OCI-LY1 (cell line): ENCODE data around the gene ZNF618.
"Not testable (repeated sequence)": the region's sequence is repeated elsewhere in the genome, so short reads cannot be mapped to it uniquely, and the experiment has no call there.

Experiments used
- H2AFZ ChIP-seq: fragments of 200-600 bp; sonication (generic), shearing (Covaris generic); 2 replicates; pipeline ENCODE4 v1.6.0; 2014; ENCODE audit warnings: antibody characterized with exemption, mild to moderate bottlenecking, low read length
- H3F3A ChIP-seq: fragments of 200-600 bp; sonication (generic), shearing (Covaris generic); 2 replicates; pipeline ENCODE4 v1.6.0; 2014; ENCODE audit warnings: mild to moderate bottlenecking, antibody characterized with exemption, low read length, moderate library complexity; ENCODE audit not compliant: insufficient read depth
- H3K27ac ChIP-seq: fragments of 200-600 bp; sonication (generic); 2 replicates; pipeline ENCODE4 v1.5.1; 2014; ENCODE audit warnings: low read length, mixed run types, mild to moderate bottlenecking, low read depth; ENCODE audit not compliant: poor library complexity, severe bottlenecking
- H3K27me3 ChIP-seq: fragments of 200-600 bp; sonication (generic); 2 replicates; pipeline ENCODE4 v1.6.0; 2014; ENCODE audit warnings: antibody characterized with exemption, mild to moderate bottlenecking, low read length, moderate library complexity; ENCODE audit not compliant: insufficient read depth
- H3K36me3 ChIP-seq: fragments of 200-600 bp; sonication (generic); 2 replicates; pipeline ENCODE4 v1.6.1; 2014; ENCODE audit warnings: mild to moderate bottlenecking, antibody characterized with exemption, low read length, moderate library complexity, mixed read lengths; ENCODE audit not compliant: insufficient read depth
- H3K4me1 ChIP-seq: fragments of 200-600 bp; sonication (generic); 2 replicates; pipeline ENCODE4 v1.5.1; 2014; ENCODE audit warnings: mild to moderate bottlenecking, low read length, moderate library complexity; ENCODE audit not compliant: insufficient read depth, severe bottlenecking
- H3K4me2 ChIP-seq: fragments of 200-600 bp; sonication (generic), shearing (Covaris generic); 2 replicates; pipeline ENCODE4 v1.6.1; 2014; ENCODE audit warnings: low read length
- H3K4me3 ChIP-seq: fragments of 200-600 bp; sonication (generic); 2 replicates; pipeline ENCODE4 v1.5.1; 2014; ENCODE audit warnings: low read length, low read depth, mild to moderate bottlenecking, mixed read lengths; ENCODE audit not compliant: poor library complexity, severe bottlenecking
- H3K79me2 ChIP-seq: fragments of 200-600 bp; shearing (Covaris generic); 2 replicates; pipeline ENCODE4 v1.6.1; 2016; ENCODE audit warnings: mixed run types, low read length, mixed read lengths; ENCODE audit not compliant: insufficient read depth
- H3K9ac ChIP-seq: fragments of 200-600 bp; sonication (generic), shearing (Covaris generic); 2 replicates; pipeline ENCODE4 v1.6.1; 2014; ENCODE audit warnings: mild to moderate bottlenecking, low read length, mixed read lengths
- H3K9me2 ChIP-seq: fragments of 200-600 bp; sonication (generic), shearing (Covaris generic); 2 replicates; pipeline ENCODE4 v1.6.1; 2014; ENCODE audit warnings: low read depth, mild to moderate bottlenecking, low read length, mixed read lengths
- H3K9me3 ChIP-seq: fragments of 200-600 bp; shearing (Covaris generic); 2 replicates; pipeline ENCODE4 v1.6.1; 2014; ENCODE audit warnings: low read length, mixed read lengths
- H4K20me1 ChIP-seq: fragments of 200-600 bp; sonication (generic), shearing (Covaris generic); 2 replicates; pipeline ENCODE4 v1.6.0; 2016; ENCODE audit warnings: mild to moderate bottlenecking, low read length; ENCODE audit not compliant: insufficient read depth
- CTCF ChIP-seq: fragments of 200-600 bp; sonication (generic), shearing (Covaris generic); IDR thresholded peaks from 2 replicates; pipeline ENCODE4 v1.5.1; 2017; ENCODE audit warnings: mild to moderate bottlenecking, antibody characterized with exemption, low read length, moderate library complexity, mixed read lengths
- EZH2 ChIP-seq: fragments of 200-600 bp; sonication (generic), shearing (Covaris generic); IDR thresholded peaks from 2 replicates; pipeline ENCODE4 v1.8.0; 2017; ENCODE audit warnings: borderline replicate concordance, mixed run types, mild to moderate bottlenecking, antibody characterized with exemption, low read length, moderate library complexity, mixed read lengths

ZNF618 gene

GRCh38 chr9:113995401-113995800, 119.3 kb downstream of the ZNF618 start:
- Histone ChIP-seq H3K36me3 (no peaks in the 10 kb centered on the region), H2AFZ (no peak overlapping the region), H3K79me2 (no peaks in the 10 kb centered on the region), H3K9me2 (no peaks in the 10 kb centered on the region), H3K4me1 (no peaks in the 10 kb centered on the region), H3K9ac (no peak overlapping the region), H3K27me3 (0 out of 2 replicates have a peak, but pooled peaks cover 3% of the 10 kb centered on the region), H3K9me3 (no peaks in the 10 kb centered on the region), H4K20me1 (no peaks in the 10 kb centered on the region), H3F3A (no peaks in the 10 kb centered on the region), H3K4me2 (no peak overlapping the region), H3K4me3 (no peak overlapping the region), H3K27ac (no peak overlapping the region)
- TF ChIP-seq CTCF (no peak), EZH2 (no peak)

GRCh38 chr9:113995963-113996362, 119.9 kb downstream of the ZNF618 start:
- Histone ChIP-seq H3K36me3 (no peaks in the 10 kb centered on the region), H3K9me2 (no peaks in the 10 kb centered on the region), H3K4me1 (no peaks in the 10 kb centered on the region), H3K79me2 (no peaks in the 10 kb centered on the region), H2AFZ (no peak overlapping the region), H3K27me3 (0 out of 2 replicates have a peak, but pooled peaks cover 3% of the 10 kb centered on the region), H4K20me1 (no peaks in the 10 kb centered on the region), H3K27ac (no peak overlapping the region), H3K4me3 (no peak overlapping the region), H3F3A (no peaks in the 10 kb centered on the region), H3K9ac (no peak overlapping the region), H3K9me3 (no peaks in the 10 kb centered on the region), H3K4me2 (no peak overlapping the region)
- TF ChIP-seq CTCF, result no peak
- no peak for TF ChIP-seq EZH2

- Histone ChIP-seq H3K4me1 (no peaks in the 10 kb centered on the region), H3K4me2 (no peak overlapping the region), H3K36me3 (no peaks in the 10 kb centered on the region)
These were observed 120.5 kb downstream of the ZNF618 start for GRCh38 chr9:113996531-113997001.

GRCh38 chr9:113997064-113997463, 121.0 kb downstream of the ZNF618 start:
- H3K9me3 ChIP-seq, H3K79me2 ChIP-seq, H3K27ac ChIP-seq, H3K9ac ChIP-seq, H3K4me3 ChIP-seq, H3F3A ChIP-seq, H2AFZ ChIP-seq, H3K4me1 ChIP-seq, H3K36me3 ChIP-seq, H3K9me2 ChIP-seq, H4K20me1 ChIP-seq, H3K27me3 ChIP-seq, H3K4me2 ChIP-seq: not testable (repeated sequence)

More at GRCh38 chr9:113996531-113997001, 120.5 kb downstream of the ZNF618 start:
- H3K9ac ChIP-seq, result no peak overlapping the region
- no peaks in the 10 kb centered on the region for H3K9me3 ChIP-seq
- no peak for TF ChIP-seq CTCF
- no peak for TF ChIP-seq EZH2
- no peak overlapping the region for H3K4me3 ChIP-seq
- H2AFZ ChIP-seq, result no peak overlapping the region
- no peaks in the 10 kb centered on the region for H4K20me1 ChIP-seq
- no peaks in the 10 kb centered on the region for H3F3A ChIP-seq
- no peaks in the 10 kb centered on the region for H3K79me2 ChIP-seq
- no peak overlapping the region for H3K27ac ChIP-seq
- 0 out of 2 replicates have a peak, but pooled peaks cover 3% of the 10 kb centered on the region for H3K27me3 ChIP-seq
- no peaks in the 10 kb centered on the region for H3K9me2 ChIP-seq
